IMR-90 (cell line): Measurements from ENCODE around the gene SLC12A8.

Experiments
- CHD1 ChIP-seq: IDR thresholded peaks from 2 replicates; pipeline ENCODE4 v1.6.1; 2012; ENCODE audit warnings: low read depth, low read length, improper control_type of control experiment
- CTCF ChIP-seq: conservative IDR thresholded peaks from 2 replicates; pipeline ENCODE4 v1.5.1; 2012; ENCODE audit warnings: mild to moderate bottlenecking, low read depth, low read length, improper control_type of control experiment
- ELK1 ChIP-seq: fragments of 150-350 bp; IDR thresholded peaks from 2 replicates; pipeline ENCODE4 v1.6.1; 2016; ENCODE audit warnings: low read depth, mild to moderate bottlenecking, low read length, moderate library complexity, borderline replicate concordance
- MAZ ChIP-seq: IDR thresholded peaks from 2 replicates; pipeline ENCODE4 v1.6.1; 2012; ENCODE audit warnings: low read depth, mild to moderate bottlenecking, low read length, improper control_type of control experiment, moderate library complexity, borderline replicate concordance
- POLR2A ChIP-seq: IDR thresholded peaks from 2 replicates; pipeline ENCODE4 v1.6.1; 2012; ENCODE audit warnings: mild to moderate bottlenecking, low read depth, low read length

GRCh38 chr3:125145751-125146475, 66.6 kb downstream of the SLC12A8 start:
- no peak for TF ChIP-seq CHD1
- TF ChIP-seq MAZ: no peak
- no peak for TF ChIP-seq CTCF
- TF ChIP-seq POLR2A: no peak
- no peak for TF ChIP-seq ELK1
